G401.6 (cell line): ENCODE measurements around the gene SEC22B.
"Not testable (repeated sequence)": the region's sequence is repeated elsewhere in the genome, so short reads cannot be mapped to it uniquely, and the experiment has no call there.

Source experiments
- FAIRE-seq: peaks from 2 replicates; lab custom pipeline; 2012; peaks lifted over from hg19 to GRCh38; lab: Jason Lieb, UNC

The SEC22B gene

GRCh38 chr1:120145806-120146205 lies 30.5 kb downstream of the SEC22B start:
- FAIRE-seq = peak; percentile 94

- FAIRE-seq = not testable (repeated sequence)
Measured at GRCh38 chr1:120144626-120145025, 31.7 kb downstream of the SEC22B start.

- FAIRE-seq = not testable (repeated sequence)
Measured at GRCh38 chr1:120144169-120144568, 32.2 kb downstream of the SEC22B start.

- not testable (repeated sequence) for FAIRE-seq
Measured at GRCh38 chr1:120143334-120143733, 33.0 kb downstream of the SEC22B start.

GRCh38 chr1:120142512-120143263 lies 33.6 kb downstream of the SEC22B start:
- FAIRE-seq = not testable (repeated sequence)

- FAIRE-seq = not testable (repeated sequence)
Measured at GRCh38 chr1:120141865-120142264, 34.5 kb downstream of the SEC22B start.

GRCh38 chr1:120140656-120141265 lies 35.6 kb downstream of the SEC22B start:
- not testable (repeated sequence) for FAIRE-seq

GRCh38 chr1:120136086-120136485 lies 40.2 kb downstream of the SEC22B start:
- not testable (repeated sequence) for FAIRE-seq

- not testable (repeated sequence) for FAIRE-seq
Measured at GRCh38 chr1:120133928-120134325, 42.4 kb downstream of the SEC22B start.

- FAIRE-seq = no peak
Measured at GRCh38 chr1:120133228-120133927, 42.9 kb downstream of the SEC22B start.

GRCh38 chr1:120132406-120132763 lies 43.9 kb downstream of the SEC22B start:
- not testable (repeated sequence) for FAIRE-seq

GRCh38 chr1:120131611-120132405 lies 44.5 kb downstream of the SEC22B start:
- not testable (repeated sequence) for FAIRE-seq

GRCh38 chr1:120127921-120128320 lies 48.4 kb downstream of the SEC22B start:
- not testable (repeated sequence) for FAIRE-seq

GRCh38 chr1:120126216-120126615 lies 50.1 kb downstream of the SEC22B start:
- FAIRE-seq = not testable (repeated sequence)

- FAIRE-seq = not testable (repeated sequence)
Measured at GRCh38 chr1:120124628-120125027, 51.7 kb downstream of the SEC22B start.

GRCh38 chr1:120123813-120124510 lies 52.4 kb downstream of the SEC22B start:
- not testable (repeated sequence) for FAIRE-seq

GRCh38 chr1:120122262-120122893 lies 53.9 kb downstream of the SEC22B start:
- peak; percentile 60 for FAIRE-seq

- FAIRE-seq = not testable (repeated sequence)
Measured at GRCh38 chr1:120121830-120122229, 54.5 kb downstream of the SEC22B start.

GRCh38 chr1:120120525-120120924 lies 55.8 kb downstream of the SEC22B start:
- not testable (repeated sequence) for FAIRE-seq

GRCh38 chr1:120117371-120118177 lies 58.7 kb downstream of the SEC22B start:
- not testable (repeated sequence) for FAIRE-seq
